GM08714 (cell line): ENCODE data around the gene HRH1.
"Not testable (repeated sequence)": the region's sequence is repeated elsewhere in the genome, so short reads cannot be mapped to it uniquely, and the experiment has no call there.

Source experiments
- H3K4me3 ChIP-seq: fragments of 200-500 bp; sonication (Bioruptor generic); 2 replicates; pipeline ENCODE4 v1.5.1; 2014; ENCODE audit warnings: mild to moderate bottlenecking, low read length, inconsistent platforms
- ZNF274 ChIP-seq: IDR thresholded peaks from 2 replicates; pipeline ENCODE4 v1.6.1; 2012; ENCODE audit warnings: mild to moderate bottlenecking, low read depth, low read length

The HRH1 gene

GRCh38 chr3:11154036-11154952, at the start of gene HRH1:
HRH1 (plus strand) TSS chr3:11154493; CDS start chr3:11259038, 104,545 bp downstream.
- no peak within 1 kb of the TSS for H3K4me3 ChIP-seq
- TF ChIP-seq ZNF274 = no peak

- H3K4me3 ChIP-seq = not testable (repeated sequence)
Measured at GRCh38 chr3:11113316-11113715, 41.0 kb upstream of the HRH1 start.

GRCh38 chr3:11115548-11115947, 38.7 kb upstream of the HRH1 start:
- no peak for TF ChIP-seq ZNF274

GRCh38 chr3:11116336-11117059, 37.8 kb upstream of the HRH1 start:
- no peak for TF ChIP-seq ZNF274
- no peak overlapping the region for H3K4me3 ChIP-seq

More at GRCh38 chr3:11115548-11115947, 38.7 kb upstream of the HRH1 start:
- no peak overlapping the region for H3K4me3 ChIP-seq

- H3K4me3 ChIP-seq = no peak overlapping the region
- no peak for TF ChIP-seq ZNF274
Measured at GRCh38 chr3:11117591-11117990, 36.7 kb upstream of the HRH1 start.

GRCh38 chr3:11118181-11118682, 36.1 kb upstream of the HRH1 start:
- no peak overlapping the region for H3K4me3 ChIP-seq
- no peak for TF ChIP-seq ZNF274

- H3K4me3 ChIP-seq = no peak overlapping the region
- no peak for TF ChIP-seq ZNF274
Measured at GRCh38 chr3:11120091-11120805, 34.0 kb upstream of the HRH1 start.

- no peak overlapping the region for H3K4me3 ChIP-seq
- no peak for TF ChIP-seq ZNF274
Measured at GRCh38 chr3:11126653-11127052, 27.6 kb upstream of the HRH1 start.

GRCh38 chr3:11128682-11129632, 25.3 kb upstream of the HRH1 start:
- TF ChIP-seq ZNF274 = no peak

GRCh38 chr3:11130385-11130784, 23.9 kb upstream of the HRH1 start:
- no peak for TF ChIP-seq ZNF274
- no peak overlapping the region for H3K4me3 ChIP-seq

More at GRCh38 chr3:11128682-11129632, 25.3 kb upstream of the HRH1 start:
- H3K4me3 ChIP-seq = no peak overlapping the region

- no peak for TF ChIP-seq ZNF274
- no peak overlapping the region; the same call in 1 of the 2 replicates for H3K4me3 ChIP-seq
Measured at GRCh38 chr3:11131371-11131770, 22.9 kb upstream of the HRH1 start.

- H3K4me3 ChIP-seq = not testable (repeated sequence)
Measured at GRCh38 chr3:11131886-11132285, 22.4 kb upstream of the HRH1 start.

GRCh38 chr3:11132861-11133260, 21.4 kb upstream of the HRH1 start:
- H3K4me3 ChIP-seq = no peak overlapping the region
- TF ChIP-seq ZNF274 = no peak
